ENCODE measurements around the gene GAPDH. TPM values are rescaled to one million over a fixed set of nuclear protein-coding genes. Genes with fewer than 3 reads are reported as not detected.

Gene GAPDH
- total and polyA plus RNA-seq, 10 of the 15 experiments (the other 5 are each of a cell fraction or from before 2014, with no cell fraction given): 5,606 to 14,240 (median 9,400) TPM

DNA sequence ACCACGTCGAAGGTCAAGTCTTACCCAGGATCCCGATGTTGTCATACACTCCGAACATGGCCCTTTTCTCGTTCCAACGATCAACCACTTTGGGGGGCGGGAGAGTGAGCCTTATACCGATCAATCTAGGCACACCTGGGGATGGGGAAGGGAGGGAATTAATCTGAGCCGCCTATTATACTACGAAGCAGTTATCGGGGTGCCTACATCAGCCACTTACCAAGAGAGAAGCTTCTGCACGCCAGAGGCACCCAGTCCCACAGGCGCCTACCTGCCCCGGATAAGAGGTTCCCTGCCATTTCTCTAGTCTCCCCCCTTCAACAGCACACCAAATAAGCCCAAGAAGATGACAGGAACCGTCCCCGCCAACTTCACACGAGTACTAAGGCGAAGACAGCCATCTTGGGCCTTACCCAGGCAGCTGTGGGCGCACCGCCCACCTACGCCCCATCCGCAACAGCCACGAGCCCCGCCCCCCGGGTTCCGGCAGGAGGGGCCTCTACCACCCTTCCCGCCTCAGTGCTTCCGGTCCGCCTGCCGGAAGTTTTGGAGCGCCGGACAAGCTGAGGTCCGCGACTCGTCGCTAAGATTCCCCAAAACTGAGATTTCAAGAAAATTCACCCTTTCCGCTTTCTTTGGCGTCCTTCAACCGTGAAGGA lies 41.4 kb upstream of the GAPDH start, which contains the start of gene MRPL51 (continued):
- TF ChIP-seq, protein P1, sequence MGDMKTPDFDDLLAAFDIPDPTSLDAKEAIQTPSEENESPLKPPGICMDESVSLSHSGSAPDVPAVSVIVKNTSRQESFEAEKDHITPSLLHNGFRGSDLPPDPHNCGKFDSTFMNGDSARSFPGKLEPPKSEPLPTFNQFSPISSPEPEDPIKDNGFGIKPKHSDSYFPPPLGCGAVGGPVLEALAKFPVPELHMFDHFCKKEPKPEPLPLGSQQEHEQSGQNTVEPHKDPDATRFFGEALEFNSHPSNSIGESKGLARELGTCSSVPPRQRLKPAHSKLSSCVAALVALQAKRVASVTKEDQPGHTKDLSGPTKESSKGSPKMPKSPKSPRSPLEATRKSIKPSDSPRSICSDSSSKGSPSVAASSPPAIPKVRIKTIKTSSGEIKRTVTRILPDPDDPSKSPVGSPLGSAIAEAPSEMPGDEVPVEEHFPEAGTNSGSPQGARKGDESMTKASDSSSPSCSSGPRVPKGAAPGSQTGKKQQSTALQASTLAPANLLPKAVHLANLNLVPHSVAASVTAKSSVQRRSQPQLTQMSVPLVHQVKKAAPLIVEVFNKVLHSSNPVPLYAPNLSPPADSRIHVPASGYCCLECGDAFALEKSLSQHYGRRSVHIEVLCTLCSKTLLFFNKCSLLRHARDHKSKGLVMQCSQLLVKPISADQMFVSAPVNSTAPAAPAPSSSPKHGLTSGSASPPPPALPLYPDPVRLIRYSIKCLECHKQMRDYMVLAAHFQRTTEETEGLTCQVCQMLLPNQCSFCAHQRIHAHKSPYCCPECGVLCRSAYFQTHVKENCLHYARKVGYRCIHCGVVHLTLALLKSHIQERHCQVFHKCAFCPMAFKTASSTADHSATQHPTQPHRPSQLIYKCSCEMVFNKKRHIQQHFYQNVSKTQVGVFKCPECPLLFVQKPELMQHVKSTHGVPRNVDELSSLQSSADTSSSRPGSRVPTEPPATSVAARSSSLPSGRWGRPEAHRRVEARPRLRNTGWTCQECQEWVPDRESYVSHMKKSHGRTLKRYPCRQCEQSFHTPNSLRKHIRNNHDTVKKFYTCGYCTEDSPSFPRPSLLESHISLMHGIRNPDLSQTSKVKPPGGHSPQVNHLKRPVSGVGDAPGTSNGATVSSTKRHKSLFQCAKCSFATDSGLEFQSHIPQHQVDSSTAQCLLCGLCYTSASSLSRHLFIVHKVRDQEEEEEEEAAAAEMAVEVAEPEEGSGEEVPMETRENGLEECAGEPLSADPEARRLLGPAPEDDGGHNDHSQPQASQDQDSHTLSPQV (IDR thresholded peaks at IDR 0.05): no peak
- TF ChIP-seq BACH1 (IDR thresholded peaks at IDR 0.05; ENCODE audit: borderline replicate concordance): peak; percentile 64; the same call in 1 of the 2 replicates
- TF ChIP-seq ZNF622 (IDR thresholded peaks at IDR 0.05): no peak
- TF ChIP-seq RUNX3 (IDR thresholded peaks at IDR 0.05; ENCODE audit: low read length): peak; percentile 56
- no peak for TF ChIP-seq SMC3 (IDR thresholded peaks at IDR 0.05; ENCODE audit: borderline replicate concordance, low read length)
- no peak for TF ChIP-seq ZNF384 (IDR thresholded peaks at IDR 0.05; ENCODE audit: borderline replicate concordance, low read depth, low read length)
- TF ChIP-seq CBFB (IDR thresholded peaks at IDR 0.05; ENCODE audit: low read depth): peak; percentile 70; the same call in 1 of the 2 replicates
- peak; percentile 72; the same call in 1 of the 2 replicates for TF ChIP-seq TCF12 (IDR thresholded peaks at IDR 0.05; ENCODE audit: low read depth, low read length)
- no peak for TF ChIP-seq YBX1 (IDR thresholded peaks at IDR 0.05)
- TF ChIP-seq, protein P2, sequence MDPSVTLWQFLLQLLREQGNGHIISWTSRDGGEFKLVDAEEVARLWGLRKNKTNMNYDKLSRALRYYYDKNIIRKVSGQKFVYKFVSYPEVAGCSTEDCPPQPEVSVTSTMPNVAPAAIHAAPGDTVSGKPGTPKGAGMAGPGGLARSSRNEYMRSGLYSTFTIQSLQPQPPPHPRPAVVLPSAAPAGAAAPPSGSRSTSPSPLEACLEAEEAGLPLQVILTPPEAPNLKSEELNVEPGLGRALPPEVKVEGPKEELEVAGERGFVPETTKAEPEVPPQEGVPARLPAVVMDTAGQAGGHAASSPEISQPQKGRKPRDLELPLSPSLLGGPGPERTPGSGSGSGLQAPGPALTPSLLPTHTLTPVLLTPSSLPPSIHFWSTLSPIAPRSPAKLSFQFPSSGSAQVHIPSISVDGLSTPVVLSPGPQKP (IDR thresholded peaks at IDR 0.05; ENCODE audit: low read depth, low read length): peak; percentile 83
- no peak for TF ChIP-seq ASH2L (IDR thresholded peaks at IDR 0.05; ENCODE audit: borderline replicate concordance, low read depth)
- no peak for TF ChIP-seq RELA (IDR thresholded peaks at IDR 0.05; ENCODE audit: borderline replicate concordance, partially characterized antibody)
- no peak for TF ChIP-seq CTCF (IDR thresholded peaks at IDR 0.05 in 2 of 3, conservative IDR thresholded peaks at IDR 0.05 in 1 of 3; ENCODE audit: control insufficient read depth in 2 of 3, extremely low read depth in 1 of 3, insufficient read depth in 1 of 3, low read depth in 3 of 3, low read length in 3 of 3)
- TF ChIP-seq EED (IDR thresholded peaks at IDR 0.05; ENCODE audit: low read depth): no peak
- TF ChIP-seq WRNIP1 (IDR thresholded peaks at IDR 0.05; ENCODE audit: borderline replicate concordance, low read depth, low read length): no peak
- TF ChIP-seq PAX5 (IDR thresholded peaks at IDR 0.05; ENCODE audit: borderline replicate concordance, low read depth, low read length): no peak
- no peak for TF ChIP-seq TBL1XR1 (IDR thresholded peaks at IDR 0.05; ENCODE audit: low read depth, low read length)
- TF ChIP-seq NRF1 (conservative IDR thresholded peaks at IDR 0.05; ENCODE audit: low read depth, low read length): no peak
- TF ChIP-seq ZNF274 (IDR thresholded peaks at IDR 0.05; ENCODE audit: insufficient read depth, insufficient read length): no peak
- no peak for TF ChIP-seq TCF7 (IDR thresholded peaks at IDR 0.05; ENCODE audit: borderline replicate concordance)
- peak; percentile 34; the same call in 1 of the 2 replicates for TF ChIP-seq NR2C1 (IDR thresholded peaks at IDR 0.05)
- TF ChIP-seq ATF7 (IDR thresholded peaks at IDR 0.05; ENCODE audit: low read depth): no peak; the same call in 1 of the 2 replicates
- TF ChIP-seq, protein P3, sequence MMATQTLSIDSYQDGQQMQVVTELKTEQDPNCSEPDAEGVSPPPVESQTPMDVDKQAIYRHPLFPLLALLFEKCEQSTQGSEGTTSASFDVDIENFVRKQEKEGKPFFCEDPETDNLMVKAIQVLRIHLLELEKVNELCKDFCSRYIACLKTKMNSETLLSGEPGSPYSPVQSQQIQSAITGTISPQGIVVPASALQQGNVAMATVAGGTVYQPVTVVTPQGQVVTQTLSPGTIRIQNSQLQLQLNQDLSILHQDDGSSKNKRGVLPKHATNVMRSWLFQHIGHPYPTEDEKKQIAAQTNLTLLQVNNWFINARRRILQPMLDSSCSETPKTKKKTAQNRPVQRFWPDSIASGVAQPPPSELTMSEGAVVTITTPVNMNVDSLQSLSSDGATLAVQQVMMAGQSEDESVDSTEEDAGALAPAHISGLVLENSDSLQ (IDR thresholded peaks at IDR 0.05): peak; percentile 70; the same call in 1 of the 2 replicates
